NOMO-1 treated with DMSO at 0.1 percent for 48 hours (cell line): ENCODE measurements around the gene SUN3.
"Not testable (repeated sequence)": the region's sequence is repeated elsewhere in the genome, so short reads cannot be mapped to it uniquely, and the experiment has no call there.

Source experiments
- DNase-seq: peaks from one replicate; lab custom pipeline; 2025; ENCODE audit not compliant: unreplicated experiment; lab: John Stamatoyannopoulos, UW

The SUN3 gene

DNA sequence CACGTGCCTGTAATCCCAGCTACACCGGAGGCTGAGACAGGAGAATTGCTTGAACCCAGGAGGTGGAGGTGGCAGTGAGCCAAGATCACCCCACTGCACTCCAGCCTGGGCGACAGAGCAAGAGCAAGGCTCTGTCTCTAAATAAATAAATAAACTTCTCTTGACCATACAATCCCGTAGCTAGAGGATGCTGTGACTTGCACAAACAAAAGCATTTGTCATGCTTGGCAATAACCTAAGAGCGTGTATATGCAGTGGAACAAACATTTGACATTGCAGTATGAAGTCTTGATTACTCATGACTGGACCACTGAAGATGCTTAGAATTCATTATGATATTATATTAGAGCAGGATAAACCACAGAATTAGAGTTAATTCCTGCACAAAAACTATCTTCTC, 5.0 kb upstream of the SUN3 start:
- no peak for DNase-seq

DNA sequence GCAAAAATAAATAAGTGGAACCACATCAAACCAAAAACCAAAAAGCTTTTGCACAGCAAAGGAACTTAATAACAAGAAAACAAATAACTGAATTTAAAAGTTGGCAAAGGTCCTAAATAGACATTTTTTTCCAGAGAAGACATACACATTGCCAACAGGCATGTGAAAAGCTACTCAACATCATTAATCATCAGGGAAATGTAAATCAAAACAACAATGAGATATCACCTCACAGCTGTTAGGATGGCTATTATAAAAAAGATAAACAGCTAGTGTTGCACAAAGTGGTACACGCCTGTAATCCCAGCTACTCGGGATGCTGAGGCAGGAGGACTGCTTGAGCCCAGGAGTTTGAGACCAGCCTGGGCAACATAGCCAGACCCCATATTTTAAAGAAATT, 2.2 kb upstream of the SUN3 start:
- no peak for DNase-seq

DNA sequence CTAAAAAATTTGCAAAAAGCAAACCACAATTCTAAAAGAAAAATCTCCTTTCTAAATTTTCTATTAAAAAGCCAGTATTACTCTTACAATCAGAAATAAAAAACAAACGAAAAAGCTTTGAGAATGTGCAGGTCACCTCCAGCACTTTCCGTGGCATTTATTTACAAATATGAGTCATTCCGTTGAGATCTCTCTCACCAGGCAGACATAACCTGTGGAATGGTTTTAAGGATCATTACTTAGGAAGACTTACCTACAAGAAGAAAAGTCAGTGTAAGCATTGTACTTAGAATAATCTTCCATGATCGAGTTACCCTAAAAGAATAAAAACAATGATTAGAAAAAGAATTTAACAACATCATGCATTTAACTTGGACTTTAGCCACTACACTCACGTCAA, 3.3 kb downstream of the SUN3 start:
- no peak for DNase-seq

DNA sequence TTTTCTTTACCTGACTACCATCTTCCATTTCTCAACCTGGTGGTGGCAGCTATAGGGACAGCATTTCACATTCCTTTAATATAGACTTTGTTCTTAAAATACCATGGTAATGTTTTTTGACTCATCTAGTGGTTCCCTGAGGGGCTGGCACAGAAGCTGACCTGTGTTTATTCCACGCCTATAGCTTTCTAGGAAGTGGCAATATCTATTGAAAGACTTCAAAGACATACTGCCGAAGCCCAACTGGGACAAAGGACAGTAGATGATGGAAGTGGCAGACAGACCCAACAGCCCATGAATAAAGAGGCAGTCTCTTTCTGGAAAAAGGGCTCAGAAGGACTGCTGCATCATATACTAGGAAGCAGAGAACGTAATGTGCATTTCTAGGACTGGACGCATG, 11.2 kb downstream of the SUN3 start:
- DNase-seq: no peak

DNA sequence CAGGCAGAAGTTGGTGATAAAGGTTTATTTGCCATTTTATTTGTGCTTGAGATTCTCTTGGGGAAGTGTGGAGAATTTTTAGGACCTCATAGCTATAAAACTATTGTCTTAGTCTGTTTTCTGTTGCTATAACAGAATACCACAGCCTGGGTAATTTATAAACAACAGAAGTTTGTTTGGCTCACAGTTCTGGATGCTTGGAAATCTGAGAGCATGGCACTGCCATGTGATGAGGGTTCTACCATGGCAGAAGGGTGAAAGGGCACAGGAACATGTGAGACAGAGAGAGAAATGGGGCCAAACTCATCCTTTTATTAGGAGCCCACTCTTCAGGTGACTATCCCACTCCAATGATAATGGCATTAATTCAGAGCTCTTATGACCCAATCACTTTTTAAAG, 12.3 kb downstream of the SUN3 start:
- no peak for DNase-seq

DNA sequence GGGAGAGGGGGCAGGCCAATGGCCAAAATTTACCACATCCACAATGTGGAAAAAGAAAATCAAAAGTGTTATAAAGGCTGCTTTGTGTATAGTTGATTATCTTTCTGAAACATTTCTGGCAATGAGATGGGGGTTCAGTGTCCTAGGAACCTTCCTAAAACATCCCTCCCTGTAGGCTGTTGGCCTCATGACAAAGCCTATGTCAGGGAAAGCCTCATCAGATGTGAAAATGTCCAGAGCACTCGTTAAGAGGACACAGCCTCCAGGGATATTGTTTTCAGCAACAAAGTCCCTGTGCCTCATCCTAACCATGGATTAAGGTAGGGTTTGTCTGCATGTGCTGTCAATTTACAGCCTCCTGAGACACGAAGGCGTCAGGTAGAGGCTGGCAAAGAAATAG, 17.0 kb downstream of the SUN3 start:
- DNase-seq: no peak

DNA sequence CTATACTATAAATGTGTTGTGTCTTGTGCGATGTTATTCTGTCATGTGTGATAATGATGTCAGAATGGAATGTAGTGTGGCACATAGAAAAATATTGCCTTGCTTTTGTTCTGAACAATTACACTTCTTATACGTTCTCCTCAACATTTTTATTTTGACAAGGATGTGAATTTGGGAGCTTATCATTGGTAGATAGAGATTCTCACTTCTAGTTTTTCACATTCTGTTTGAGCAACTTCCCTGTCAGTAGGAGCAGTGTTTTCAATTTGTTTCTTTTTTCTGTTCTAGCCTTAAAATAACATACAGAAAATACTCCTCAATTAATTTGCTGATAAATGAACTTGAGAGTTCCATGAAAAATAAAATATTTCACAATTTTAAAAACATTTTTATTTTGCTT, 17.6 kb downstream of the SUN3 start:
- DNase-seq: peak; percentile 52

DNA sequence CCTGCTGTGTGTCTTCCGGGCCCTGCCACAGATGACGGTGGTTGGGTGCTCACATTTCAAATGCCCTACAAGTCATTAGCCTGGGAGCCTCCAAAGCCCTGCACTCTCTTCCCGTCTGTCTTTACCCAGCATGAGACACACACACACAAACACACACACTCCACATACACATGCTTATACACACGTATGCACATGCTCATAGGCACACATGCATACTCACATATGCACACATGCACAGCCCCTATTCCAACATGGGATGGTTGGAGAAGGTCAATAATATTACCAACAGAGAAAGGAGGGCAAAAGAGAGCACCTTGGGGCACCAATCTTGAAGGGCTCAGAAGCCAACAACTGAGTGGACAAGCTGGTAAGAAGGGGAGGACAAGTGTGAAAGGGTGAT, 19.0 kb downstream of the SUN3 start:
- DNase-seq: no peak

DNA sequence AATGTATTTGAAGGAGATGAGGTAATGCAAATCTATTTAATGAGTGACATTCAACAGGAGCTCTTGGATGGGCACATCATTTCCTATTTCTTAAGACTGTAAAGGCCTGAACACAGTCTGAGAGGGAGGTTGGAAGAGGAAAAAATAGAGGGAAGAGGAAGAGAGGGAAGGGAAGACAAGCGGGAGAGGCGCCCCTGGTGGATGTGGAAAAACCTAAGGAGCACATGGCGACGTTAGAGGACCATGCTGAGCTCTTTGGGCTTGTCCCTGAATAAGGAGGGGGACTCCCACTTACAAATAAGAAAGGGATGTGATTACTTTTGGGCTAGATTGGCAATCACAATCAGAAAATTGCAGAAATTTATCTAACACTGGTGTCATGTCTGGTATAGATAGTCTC, 19.6 kb downstream of the SUN3 start:
- no peak for DNase-seq

DNA sequence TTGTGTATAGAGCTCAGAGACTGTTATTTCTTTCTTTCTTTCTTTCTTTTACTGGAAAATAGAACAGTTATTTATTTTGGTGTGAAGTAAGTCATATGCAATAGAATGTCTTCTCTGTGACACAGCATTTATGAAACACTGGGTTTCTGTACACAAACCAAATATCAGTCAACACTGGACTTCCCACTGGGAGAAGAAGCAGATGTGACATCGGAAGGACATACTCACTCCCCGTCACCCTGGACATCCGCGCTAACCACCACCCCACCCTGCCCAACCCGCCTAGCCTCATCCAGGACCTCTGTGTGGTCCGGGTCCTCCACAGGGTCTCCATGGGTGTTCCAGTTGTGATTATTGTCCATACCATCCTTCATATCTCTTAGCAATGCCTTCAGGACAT, 22.0 kb downstream of the SUN3 start:
- no peak for DNase-seq

DNA sequence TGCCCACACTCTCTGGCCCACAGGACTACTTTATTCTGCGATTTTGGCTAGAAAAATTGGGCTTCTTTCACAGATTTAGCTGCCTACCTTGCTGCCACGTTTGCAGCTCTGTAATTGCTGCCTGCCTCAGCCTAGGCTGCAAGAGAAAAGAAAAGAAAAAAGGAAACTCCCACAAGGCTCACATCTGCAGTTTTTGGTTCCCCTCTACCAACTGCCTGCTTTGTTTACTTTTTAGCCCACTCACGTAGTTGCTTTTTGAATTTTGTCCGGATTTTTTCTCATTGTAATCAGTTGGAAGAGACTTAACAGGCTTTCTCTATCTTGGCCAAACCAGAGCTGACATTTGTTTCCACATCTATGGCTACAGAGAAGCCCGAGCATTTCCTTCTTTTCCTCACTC, 24.3 kb downstream of the SUN3 start:
- DNase-seq: no peak

DNA sequence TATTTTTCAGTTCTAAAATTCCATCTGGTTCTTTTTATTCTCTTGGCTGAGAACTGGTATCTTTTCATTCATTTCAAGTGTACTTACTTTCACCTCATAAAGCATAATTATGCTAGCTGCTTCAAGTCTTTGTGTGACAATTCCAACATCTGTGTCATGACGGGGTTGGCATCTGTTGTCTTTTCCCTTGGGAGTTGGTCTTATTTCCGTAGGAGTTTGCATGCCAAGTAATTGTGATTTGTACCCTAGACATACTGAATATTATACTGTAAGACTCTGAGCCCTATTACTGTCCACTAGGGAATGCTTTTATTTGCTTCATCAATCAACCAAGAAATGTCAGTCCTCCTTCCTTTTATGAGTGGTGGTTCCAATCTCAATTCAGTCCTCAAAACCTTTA, 24.9 kb downstream of the SUN3 start:
- DNase-seq: no peak

DNA sequence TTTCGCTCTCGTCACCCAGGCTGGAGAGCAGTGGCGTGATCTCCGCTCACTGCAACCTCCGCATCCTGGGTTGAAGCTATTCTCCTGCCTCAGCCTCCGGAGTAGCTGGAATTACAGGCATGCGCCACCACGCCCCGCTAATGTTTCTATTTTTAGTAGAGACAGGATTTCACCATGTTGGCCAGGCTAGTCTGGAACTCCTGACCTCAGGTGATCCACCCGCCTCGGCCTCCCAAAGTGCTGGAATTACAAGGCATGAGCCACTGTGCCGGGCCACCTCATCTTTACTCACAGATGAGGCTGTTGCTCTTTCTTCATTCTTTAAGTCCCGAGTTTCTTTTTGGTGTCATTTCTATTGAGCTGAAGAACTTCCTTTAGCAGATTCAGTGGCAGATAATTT, 28.7 kb downstream of the SUN3 start:
- not testable (repeated sequence) for DNase-seq

DNA sequence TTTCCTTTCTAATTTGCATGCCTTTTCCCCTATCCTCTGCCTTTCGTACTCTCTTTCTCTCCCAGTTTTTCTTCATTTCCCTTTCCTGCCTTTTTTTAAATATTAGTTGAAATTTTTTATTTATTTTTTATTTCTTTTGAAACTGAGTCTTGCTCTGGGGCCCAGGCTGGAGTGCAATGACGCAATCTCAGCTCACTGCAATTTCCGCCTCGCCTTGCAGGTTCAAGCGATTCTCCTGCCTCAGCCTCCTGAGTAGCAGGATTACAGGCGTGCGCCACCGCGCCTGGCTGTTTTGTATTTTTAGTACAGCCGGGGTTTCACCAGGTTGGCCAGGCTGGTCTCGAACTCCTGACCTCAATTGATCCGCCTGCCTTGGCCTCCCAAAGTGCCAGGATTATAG, 29.5 kb downstream of the SUN3 start:
- no peak for DNase-seq

DNA sequence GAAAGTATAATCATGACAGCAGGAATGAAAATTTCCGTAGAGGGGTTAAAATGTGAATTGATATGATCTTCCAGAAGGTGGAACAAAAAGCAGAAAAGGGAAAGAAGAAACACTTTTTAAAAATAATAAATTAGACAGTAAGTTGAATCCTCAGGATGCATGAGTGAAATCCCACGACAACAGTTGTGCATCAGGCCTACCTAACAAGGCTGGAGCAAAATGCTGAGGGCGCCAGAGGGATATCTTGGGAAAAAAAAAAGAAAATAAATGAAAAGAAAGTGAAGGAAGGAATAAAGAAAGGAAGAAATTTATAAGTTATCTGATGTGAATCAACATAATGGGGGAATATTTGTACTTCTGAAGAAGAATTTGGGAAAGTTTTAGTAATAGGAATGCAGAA, 36.5 kb downstream of the SUN3 start:
- DNase-seq: no peak

DNA sequence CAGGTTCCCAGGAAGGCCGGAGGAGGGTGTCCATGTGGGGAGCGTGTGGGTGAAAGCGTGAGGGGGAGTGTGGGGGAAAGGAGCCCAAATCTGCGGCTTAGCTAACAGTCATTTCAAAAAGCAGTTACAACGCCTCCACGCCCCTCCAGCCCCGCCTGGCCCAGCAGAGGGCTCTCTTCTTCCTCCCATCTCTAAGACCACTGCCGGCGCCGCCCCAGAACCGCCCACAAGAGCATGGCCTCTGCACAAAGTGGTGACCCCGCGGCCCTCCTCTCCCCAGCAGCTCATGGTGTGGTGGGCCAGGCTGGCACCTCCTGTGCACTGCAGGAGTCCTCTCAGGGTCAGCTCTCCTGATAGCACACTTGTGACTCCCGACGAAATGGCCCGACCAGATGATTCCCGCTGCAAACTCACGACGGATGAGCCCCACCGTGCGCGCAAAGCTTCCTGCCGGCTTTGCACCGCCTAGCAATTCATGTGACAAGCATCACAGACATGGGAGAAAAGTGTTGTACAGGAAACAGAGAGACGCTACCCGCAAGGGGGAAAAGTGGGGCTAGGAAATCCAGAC, 37.1 kb downstream of the SUN3 start:
- DNase-seq: peak; percentile 88

DNA sequence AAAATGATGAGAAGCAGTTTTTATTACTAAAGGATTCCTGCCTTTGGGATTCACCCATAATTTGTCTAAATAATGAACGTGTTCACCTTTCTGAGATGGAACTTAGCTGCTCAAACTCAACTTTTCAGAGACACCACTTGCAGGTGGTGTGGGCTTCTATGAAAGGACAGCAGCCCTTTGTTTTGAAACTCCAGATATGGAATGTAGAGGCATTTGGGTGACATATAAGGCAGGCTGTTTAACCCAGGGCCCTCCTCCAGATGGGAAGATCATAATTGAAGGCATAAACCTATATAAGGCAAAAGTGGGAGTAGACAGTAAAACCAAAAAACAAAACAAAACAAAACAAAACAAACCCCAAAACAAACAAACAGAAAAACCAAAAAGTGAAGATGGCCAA, 37.6 kb downstream of the SUN3 start:
- no peak for DNase-seq

DNA sequence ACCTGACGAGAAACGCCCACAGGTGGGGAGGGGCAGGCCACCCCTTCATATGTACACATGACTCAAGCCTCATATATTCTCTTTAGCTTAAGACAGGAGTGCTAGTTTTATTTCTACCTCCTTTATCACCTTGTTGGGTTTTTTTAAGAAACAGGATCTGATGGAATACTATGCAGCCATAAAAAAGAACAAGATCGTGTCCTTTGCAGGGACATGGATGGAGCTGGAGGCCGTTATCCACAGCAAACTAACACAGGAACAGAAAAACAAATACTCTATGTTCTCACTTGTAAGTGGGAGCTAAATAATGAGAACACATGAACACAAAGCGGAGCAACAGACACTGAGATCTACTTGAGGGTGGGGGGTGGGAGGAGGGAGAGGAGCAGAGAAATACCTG, 38.3 kb downstream of the SUN3 start:
- no peak for DNase-seq

DNA sequence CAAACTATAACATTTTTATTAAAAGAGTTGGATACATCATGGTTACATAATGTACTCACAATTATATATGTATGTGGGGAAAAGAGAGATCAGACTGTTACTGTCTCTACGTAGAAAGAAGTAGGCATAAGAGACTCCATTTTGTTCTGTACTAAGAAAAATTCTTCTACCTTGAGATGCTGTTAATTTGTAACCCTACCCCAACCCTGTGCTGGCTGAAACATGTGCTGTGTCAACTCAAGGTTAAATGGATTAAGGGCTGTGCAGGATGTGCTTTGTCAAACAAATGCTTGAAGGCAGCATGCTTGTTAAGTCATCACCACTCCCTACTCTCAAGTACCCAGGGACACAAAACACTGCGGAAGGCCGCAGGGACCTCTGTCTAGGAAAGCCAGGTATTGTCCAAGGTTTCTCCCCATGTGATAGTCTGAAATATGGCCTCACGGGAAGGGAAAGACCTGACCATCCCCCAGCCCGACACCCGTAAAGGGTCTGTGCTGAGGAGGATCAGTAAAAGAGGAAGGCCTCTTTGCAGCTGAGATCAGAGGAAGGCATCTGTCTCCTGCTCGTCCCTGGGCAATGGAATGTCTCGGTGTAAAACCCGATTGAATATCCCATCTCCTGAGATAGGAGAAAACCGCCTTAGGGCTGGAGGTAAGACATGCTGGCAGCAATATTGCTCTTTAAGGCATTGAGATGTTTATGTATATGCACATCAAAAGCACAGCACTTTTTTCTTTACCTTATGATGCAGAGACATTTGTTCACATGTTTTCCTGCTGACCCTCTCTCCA, 39.1 kb downstream of the SUN3 start:
- not testable (repeated sequence) for DNase-seq

DNA sequence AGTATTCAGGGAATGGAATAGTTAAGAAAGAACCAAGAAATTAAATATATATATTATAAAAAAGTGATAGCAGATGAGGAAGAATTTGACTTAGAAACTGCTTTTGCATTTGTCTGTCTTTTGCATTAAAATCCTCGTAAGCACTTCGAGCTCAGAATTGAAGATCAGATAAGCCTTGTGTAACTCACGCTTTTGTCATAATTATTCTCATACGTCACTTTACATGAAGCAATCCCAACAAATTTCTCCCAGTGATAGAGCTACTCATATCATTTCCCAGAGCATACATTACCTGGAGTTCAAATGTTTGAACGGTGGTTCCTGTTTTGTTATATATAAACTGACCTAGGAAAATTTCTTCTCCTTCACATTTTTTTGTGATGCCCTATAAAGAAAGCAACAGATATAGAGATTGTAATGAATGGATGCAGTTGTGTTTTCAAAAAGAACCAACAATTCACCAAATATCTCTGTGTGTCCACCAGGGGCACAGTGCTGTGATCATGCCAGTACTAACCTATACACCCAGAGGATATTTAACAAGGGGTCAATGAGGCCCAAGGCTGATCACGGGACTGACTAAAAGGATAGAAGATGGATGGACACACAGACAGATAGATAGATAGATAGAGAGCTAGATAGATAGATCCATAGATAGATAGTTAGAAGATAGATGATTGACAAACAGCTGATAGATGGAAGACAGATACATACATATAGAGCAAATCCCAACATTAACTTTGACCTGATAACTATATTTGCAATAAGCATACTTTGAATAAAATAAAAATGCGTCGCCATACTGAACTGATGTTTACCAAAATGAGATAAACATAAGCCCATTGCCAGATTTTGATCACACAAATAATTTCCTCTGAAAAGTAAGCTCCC, 40.2 kb downstream of the SUN3 start:
- DNase-seq: no peak

DNA sequence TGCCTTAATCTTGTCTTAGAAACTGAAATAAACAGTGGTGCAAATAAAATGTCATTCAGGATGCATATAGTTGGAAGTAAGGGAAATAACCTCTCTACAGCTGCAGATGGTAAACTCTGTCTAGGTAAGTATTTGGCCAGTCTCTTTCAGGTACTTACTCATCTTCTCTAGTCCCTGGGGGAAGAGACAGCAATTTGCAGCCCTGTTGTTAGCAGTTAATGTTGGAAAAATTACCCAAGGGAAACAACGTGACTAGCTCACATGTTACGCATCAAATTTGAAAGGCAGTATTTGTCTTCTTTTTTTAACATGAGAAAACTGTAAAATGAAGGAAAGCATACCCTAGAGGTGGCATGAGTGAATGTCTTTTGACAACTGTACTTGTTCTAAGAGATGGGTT, 46.3 kb downstream of the SUN3 start:
- DNase-seq: no peak

DNA sequence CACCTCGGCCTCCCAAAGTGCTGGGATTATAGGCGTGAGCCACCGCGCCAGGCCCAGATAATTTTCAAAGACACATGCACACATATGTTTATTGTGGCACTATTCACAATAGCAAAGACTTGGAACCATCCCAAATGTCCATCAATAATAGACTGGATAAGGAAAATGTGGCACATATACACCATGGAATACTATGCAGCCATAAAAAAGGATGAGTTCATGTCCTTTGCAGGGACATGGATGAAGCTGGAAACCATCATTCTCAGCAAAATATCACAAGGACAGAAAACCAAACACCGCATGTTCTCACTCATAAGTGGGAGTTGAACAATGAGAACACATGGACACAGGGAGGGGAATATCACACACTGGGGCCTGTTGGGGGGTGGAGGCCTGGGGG, 48.3 kb downstream of the SUN3 start:
- not testable (repeated sequence) for DNase-seq
